ENCODE results near the gene PARP1.

PARP1 gene

GRCh38 chr1:226407199-226407496 lies 745 bp downstream of the PARP1 start:
- DNase-seq (ENCODE audit: extremely low read depth in 1 of 2, low read depth in 1 of 2) = no peak

GRCh38 chr1:226406401-226406881 lies 1.5 kb downstream of the PARP1 start:
- DNase-seq (ENCODE audit: extremely low read depth in 1 of 2, low read depth in 1 of 2) = no peak

GRCh38 chr1:226405411-226405988 lies 2.4 kb downstream of the PARP1 start:
- no peak for DNase-seq (ENCODE audit: extremely low read depth in 1 of 2, low read depth in 1 of 2)

GRCh38 chr1:226404904-226405222 lies 3.0 kb downstream of the PARP1 start:
- no peak for DNase-seq (ENCODE audit: extremely low read depth in 1 of 2, low read depth in 1 of 2)

GRCh38 chr1:226404063-226404903 lies 3.6 kb downstream of the PARP1 start:
- no peak for DNase-seq (ENCODE audit: extremely low read depth in 1 of 2, low read depth in 1 of 2)

- DNase-seq (ENCODE audit: extremely low read depth in 1 of 2, low read depth in 1 of 2) = no peak
Measured at GRCh38 chr1:226403201-226404034, 4.5 kb downstream of the PARP1 start.

- DNase-seq (ENCODE audit: extremely low read depth in 1 of 2, low read depth in 1 of 2) = no peak
Measured at GRCh38 chr1:226402739-226403165, 5.1 kb downstream of the PARP1 start.

GRCh38 chr1:226401355-226402303 lies 6.3 kb downstream of the PARP1 start:
- DNase-seq (ENCODE audit: extremely low read depth in 1 of 2, low read depth in 1 of 2) = no peak

- no peak for DNase-seq (ENCODE audit: extremely low read depth in 1 of 2, low read depth in 1 of 2)
Measured at GRCh38 chr1:226400519-226401354, 7.2 kb downstream of the PARP1 start.

- DNase-seq (ENCODE audit: extremely low read depth in 1 of 2, low read depth in 1 of 2) = no peak
Measured at GRCh38 chr1:226397955-226398636, 9.8 kb downstream of the PARP1 start.

GRCh38 chr1:226397011-226397926 lies 10.6 kb downstream of the PARP1 start:
- DNase-seq (ENCODE audit: extremely low read depth in 1 of 2, low read depth in 1 of 2) = no peak

- no peak for DNase-seq (ENCODE audit: extremely low read depth in 1 of 2, low read depth in 1 of 2)
Measured at GRCh38 chr1:226395753-226396152, 12.1 kb downstream of the PARP1 start.

GRCh38 chr1:226394462-226394861 lies 13.4 kb downstream of the PARP1 start:
- no peak for DNase-seq (ENCODE audit: extremely low read depth in 1 of 2, low read depth in 1 of 2)

GRCh38 chr1:226390681-226391080 lies 17.2 kb downstream of the PARP1 start:
- DNase-seq (ENCODE audit: extremely low read depth in 1 of 2, low read depth in 1 of 2) = no peak

GRCh38 chr1:226388131-226388530 lies 19.8 kb downstream of the PARP1 start:
- no peak for DNase-seq (ENCODE audit: extremely low read depth in 1 of 2, low read depth in 1 of 2)

- DNase-seq (ENCODE audit: extremely low read depth in 1 of 2, low read depth in 1 of 2) = no peak
Measured at GRCh38 chr1:226384717-226385116, 23.2 kb downstream of the PARP1 start.

GRCh38 chr1:226384040-226384439 lies 23.9 kb downstream of the PARP1 start:
- DNase-seq (ENCODE audit: extremely low read depth in 1 of 2, low read depth in 1 of 2) = no peak

- no peak for DNase-seq (ENCODE audit: extremely low read depth in 1 of 2, low read depth in 1 of 2)
Measured at GRCh38 chr1:226382030-226382429, 25.9 kb downstream of the PARP1 start.

Measured in activated CD8-positive, alpha-beta memory T cell treated with anti-CD3 and anti-CD28 coated beads for 1 hour (primary cell).